ENCODE results near the gene FGGY. TPM values are rescaled to one million over a fixed set of nuclear protein-coding genes. Genes with fewer than 3 reads are reported as not detected.

Gene FGGY
- total and polyA plus RNA-seq, 8 donors, result 6.2 to 27.0 (median 16.0) TPM

DNA sequence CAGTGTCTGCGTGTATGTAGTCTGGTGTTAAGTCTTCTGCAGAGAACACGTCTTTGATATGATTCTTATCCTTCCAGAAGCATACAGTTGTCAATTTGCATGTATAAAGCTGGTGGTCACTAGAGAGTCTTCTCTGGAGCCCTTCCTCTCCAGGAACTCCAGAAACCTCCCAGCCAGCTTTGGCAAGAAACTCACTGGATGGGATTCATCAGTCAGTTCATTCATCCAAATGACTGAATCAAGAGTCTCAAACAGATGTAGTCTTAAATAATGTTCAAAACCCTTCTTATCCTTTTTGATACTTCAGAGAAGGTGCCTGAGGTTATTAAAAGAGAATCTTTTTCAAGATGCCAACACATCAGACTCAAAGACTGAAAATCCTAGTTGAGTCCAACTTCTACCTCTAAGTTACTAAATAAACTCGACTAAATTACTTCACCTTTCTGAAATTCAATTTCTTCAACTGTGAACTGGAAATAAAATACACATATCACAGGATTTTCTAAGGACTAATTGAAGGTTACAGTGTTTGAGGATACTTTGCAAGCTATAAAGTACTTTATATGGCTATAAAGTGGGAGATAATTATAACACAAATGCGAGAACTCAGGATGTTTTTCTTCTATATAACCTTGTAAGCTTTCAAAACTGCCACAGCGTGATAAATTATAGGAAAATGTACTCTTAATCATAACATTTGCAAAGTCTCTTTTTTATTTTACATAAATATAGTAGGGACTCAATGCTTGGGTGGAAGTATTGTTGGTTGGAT, 252.4 kb downstream of the FGGY start:
- Histone ChIP-seq H3K9me3 (no peaks in the 10 kb centered on the region), H3K27ac (peak overlapping the region in 2 of 4 donors; percentile 48 to 57), H3K36me3 (no peaks in the 10 kb centered on the region), H3K4me1 (peaks cover 0 to 34% (median 21%) of the 10 kb centered on the region in 3 donors), H3K4me3 (no peak overlapping the region), H3K27me3 (no peaks in the 10 kb centered on the region)
- intact Hi-C loops (cut with DNase I), result no loop called here
- TF ChIP-seq, protein P1, sequence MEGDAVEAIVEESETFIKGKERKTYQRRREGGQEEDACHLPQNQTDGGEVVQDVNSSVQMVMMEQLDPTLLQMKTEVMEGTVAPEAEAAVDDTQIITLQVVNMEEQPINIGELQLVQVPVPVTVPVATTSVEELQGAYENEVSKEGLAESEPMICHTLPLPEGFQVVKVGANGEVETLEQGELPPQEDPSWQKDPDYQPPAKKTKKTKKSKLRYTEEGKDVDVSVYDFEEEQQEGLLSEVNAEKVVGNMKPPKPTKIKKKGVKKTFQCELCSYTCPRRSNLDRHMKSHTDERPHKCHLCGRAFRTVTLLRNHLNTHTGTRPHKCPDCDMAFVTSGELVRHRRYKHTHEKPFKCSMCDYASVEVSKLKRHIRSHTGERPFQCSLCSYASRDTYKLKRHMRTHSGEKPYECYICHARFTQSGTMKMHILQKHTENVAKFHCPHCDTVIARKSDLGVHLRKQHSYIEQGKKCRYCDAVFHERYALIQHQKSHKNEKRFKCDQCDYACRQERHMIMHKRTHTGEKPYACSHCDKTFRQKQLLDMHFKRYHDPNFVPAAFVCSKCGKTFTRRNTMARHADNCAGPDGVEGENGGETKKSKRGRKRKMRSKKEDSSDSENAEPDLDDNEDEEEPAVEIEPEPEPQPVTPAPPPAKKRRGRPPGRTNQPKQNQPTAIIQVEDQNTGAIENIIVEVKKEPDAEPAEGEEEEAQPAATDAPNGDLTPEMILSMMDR (IDR thresholded peaks at IDR 0.05), result no peak
- 90% methylated on average over 5 of the region's 5 CpGs for WGBS, 2 donors
- FAIRE-seq (peak; percentile 56), ATAC-seq (no peak), DNase-seq (no peak)

DNA sequence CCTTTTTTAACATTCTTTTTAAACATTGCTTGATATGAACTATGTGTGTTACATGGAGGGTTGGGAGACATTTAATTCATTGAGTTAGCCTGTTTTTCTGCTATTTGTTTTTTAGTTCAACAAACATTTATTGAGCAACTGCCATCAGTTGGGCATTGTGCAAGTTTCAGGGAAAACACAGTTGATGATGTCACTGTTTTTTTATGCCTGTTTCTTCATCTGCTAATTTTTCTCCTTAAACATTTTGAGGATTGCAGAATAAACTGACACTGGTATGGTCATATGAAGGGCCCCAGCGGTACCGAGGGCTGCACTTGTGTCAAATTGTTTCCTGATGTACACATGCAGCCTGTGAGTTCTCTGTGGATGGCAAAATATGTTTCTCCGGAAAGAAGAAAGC, 253.0 kb downstream of the FGGY start:
- H3K27me3 ChIP-seq, result no peaks in the 10 kb centered on the region
- H3K9me3 ChIP-seq, result no peaks in the 10 kb centered on the region
- H3K36me3 ChIP-seq, result no peaks in the 10 kb centered on the region
- DNase-seq (no peak), ATAC-seq (peak; percentile 48 to 72 (median 64)), FAIRE-seq (no peak)
- 68 to 71% methylated on average over 3 of the region's 3 CpGs for WGBS, 2 donors
- intact Hi-C loops (cut with DNase I), result no loop called here
- H3K27ac ChIP-seq, result peak overlapping the region in 2 of 4 donors; percentile 48 to 57
- peaks cover 0 to 27% (median 15%) of the 10 kb centered on the region in 3 donors for H3K4me1 ChIP-seq
- H3K4me3 ChIP-seq, result no peak overlapping the region
- TF ChIP-seq, protein P1 (IDR thresholded peaks at IDR 0.05), result no peak

DNA sequence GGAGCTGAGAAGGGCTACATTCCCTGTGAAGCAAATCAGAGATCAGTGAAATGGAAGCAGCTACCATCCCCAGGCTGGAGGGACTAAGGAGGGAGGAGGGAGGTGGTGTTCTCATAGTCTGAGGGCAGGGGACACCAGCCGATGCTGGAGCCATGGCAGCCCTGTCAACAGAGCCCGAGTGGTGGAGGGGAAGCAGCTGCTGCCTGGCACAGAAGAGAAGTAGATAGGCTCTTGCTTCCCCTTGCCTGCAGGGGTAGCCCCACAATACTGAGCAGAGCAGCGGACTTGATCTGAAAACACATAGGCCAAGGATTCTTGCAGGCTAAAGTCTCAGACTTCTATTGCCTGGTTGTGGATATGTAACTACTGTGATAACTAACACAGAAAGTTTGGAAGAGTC, 255.1 kb downstream of the FGGY start:
- H3K27ac ChIP-seq, result no peak overlapping the region
- ATAC-seq, result peak in 1 of 4 donors; percentile 4
- intact Hi-C loops (cut with DNase I), result no loop called here

DNA sequence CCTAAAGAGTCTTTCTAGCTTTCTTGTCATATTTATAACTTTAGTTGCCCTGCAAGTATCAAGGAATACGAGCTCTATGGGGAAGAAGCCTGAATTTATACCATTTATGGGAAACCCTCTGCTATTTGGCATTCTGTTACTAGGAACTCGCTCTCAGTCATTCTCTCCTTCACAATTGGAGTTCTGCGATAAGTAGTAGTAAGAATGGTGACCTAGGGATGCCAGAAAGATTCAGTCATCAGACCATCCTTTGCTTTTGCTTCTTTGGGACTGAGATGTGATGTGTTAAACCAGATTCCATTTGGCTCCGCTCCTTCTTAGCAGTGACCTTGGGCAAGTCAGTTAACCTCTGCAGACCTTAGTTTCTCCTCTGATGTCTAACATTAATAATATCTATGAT, 256.5 kb downstream of the FGGY start:
- WGBS, 2 donors, result 81 to 83% methylated on average over 4 of the region's 4 CpGs
- Histone ChIP-seq H3K36me3 (no peaks in the 10 kb centered on the region), H3K27me3 (no peaks in the 10 kb centered on the region), H3K4me1 (peaks cover 0 to 17% (median 8%) of the 10 kb centered on the region in 3 donors), H3K9me3 (no peaks in the 10 kb centered on the region), H3K4me3 (no peak overlapping the region), H3K27ac (no peak overlapping the region)
- no peak for DNase-seq
- intact Hi-C loops (cut with DNase I), result no loop called here
- no peak for FAIRE-seq
- TF ChIP-seq, protein P1 (IDR thresholded peaks at IDR 0.05), result no peak
- ATAC-seq, result no peak

More for the DNA sequence above, 255.1 kb downstream of the FGGY start:
- H3K36me3 ChIP-seq, result no peaks in the 10 kb centered on the region
- no peak for FAIRE-seq
- WGBS, 2 donors, result 81 to 88% methylated on average over 3 of the region's 3 CpGs
- H3K27me3 ChIP-seq, result no peaks in the 10 kb centered on the region
- no peaks in the 10 kb centered on the region for H3K9me3 ChIP-seq
- H3K4me1 ChIP-seq, result peaks cover 0 to 19% (median 8%) of the 10 kb centered on the region in 3 donors
- no peak overlapping the region for H3K4me3 ChIP-seq
- DNase-seq, result peak in 1 of 6 donors; percentile 20
- TF ChIP-seq, protein P1 (IDR thresholded peaks at IDR 0.05), result no peak
